Measurements from ENCODE around the gene LENG9.
"Not testable (repeated sequence)": the region's sequence is repeated elsewhere in the genome, so short reads cannot be mapped to it uniquely, and the experiment has no call there.

Gene LENG9

DNA sequence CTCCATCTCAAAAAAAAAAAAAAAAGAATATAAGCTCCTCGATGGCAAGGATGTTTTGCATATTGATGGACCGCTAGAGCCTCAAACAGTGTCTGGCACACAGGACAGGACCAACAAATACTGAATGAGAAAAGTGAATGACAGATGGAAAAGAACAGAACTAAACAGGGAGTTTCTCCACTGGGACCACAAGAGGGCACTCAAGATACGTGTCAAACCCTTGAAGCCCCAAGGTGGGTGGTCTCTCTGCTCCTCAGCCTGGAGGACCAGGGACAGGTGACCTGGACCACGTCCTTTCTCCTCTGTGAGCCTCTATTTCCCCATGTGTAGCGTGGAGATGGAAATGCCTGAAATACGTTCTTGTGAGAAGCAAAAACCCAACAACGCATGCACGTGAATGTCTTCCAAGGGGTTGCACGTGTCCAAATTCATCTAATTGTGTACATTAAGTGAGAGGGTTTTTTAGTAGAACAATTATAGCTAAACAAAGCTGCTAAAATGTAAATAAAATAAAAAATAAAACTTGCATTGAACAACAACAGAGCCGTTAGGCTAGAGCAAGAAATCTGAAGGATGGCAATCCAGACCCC lies 15.2 kb upstream of the LENG9 start:
- H3K27me3 ChIP-seq (ENCODE audit: control insufficient read depth in 1 of 2, insufficient read depth in 2 of 2, low read length in 2 of 2), result peaks cover 12% of the 10 kb centered on the region in 2 donors
- no peak overlapping the region for H3K9ac ChIP-seq (ENCODE audit: low read length in 2 of 2)
- H3K4me3 ChIP-seq (ENCODE audit: low read length in 2 of 2), result no peak overlapping the region

GRCh38 chr19:54477650-54478049 lies 14.1 kb upstream of the LENG9 start:
- H3K4me3 ChIP-seq (ENCODE audit: low read length in 2 of 2), result no peak overlapping the region
- H3K4me1 ChIP-seq (ENCODE audit: control insufficient read depth, insufficient read depth, low read length), result peaks cover 5% of the 10 kb centered on the region
- H3K9ac ChIP-seq (ENCODE audit: low read length in 2 of 2), result no peak overlapping the region
- H3K9me3 ChIP-seq (ENCODE audit: control insufficient read depth in 2 of 2, low read length in 2 of 2), result no peaks in the 10 kb centered on the region
- peaks cover 16% of the 10 kb centered on the region in 2 donors for H3K27me3 ChIP-seq (ENCODE audit: control insufficient read depth in 1 of 2, insufficient read depth in 2 of 2, low read length in 2 of 2)
- H3K27ac ChIP-seq (ENCODE audit: low read length), result no peak overlapping the region
- H3K36me3 ChIP-seq (ENCODE audit: control insufficient read depth in 2 of 2, insufficient read depth in 2 of 2, low read length in 2 of 2), result no peaks in the 10 kb centered on the region

More for the DNA sequence above, 15.2 kb upstream of the LENG9 start:
- Histone ChIP-seq H3K9me3 (ENCODE audit: control insufficient read depth in 2 of 2, low read length in 2 of 2) (no peaks in the 10 kb centered on the region), H3K27ac (ENCODE audit: low read length) (no peak overlapping the region), H3K4me1 (ENCODE audit: control insufficient read depth, insufficient read depth, low read length) (peaks cover 4% of the 10 kb centered on the region), H3K36me3 (ENCODE audit: control insufficient read depth in 2 of 2, insufficient read depth in 2 of 2, low read length in 2 of 2) (no peaks in the 10 kb centered on the region)

DNA sequence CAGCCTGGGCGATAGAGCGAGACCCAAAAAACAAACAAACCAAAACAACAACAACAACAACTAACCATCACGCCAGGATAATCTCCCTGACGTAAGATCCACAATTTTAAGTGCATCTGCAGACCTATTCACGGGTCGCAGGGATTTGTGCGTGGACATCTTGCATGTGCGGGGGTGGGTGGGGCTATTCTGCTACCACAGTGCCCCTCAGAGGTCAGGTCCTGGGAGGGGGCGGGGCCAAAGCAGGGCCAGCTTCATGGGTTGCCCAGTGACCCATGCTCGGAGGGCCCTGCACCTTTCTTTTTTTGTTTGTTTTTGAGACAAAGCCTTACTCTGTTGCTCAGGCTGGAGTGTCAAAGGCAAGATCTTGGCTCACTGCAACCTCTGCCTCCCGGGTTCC lies 12.1 kb upstream of the LENG9 start:
- H3K9ac ChIP-seq (ENCODE audit: low read length in 2 of 2), result no peak overlapping the region
- no peaks in the 10 kb centered on the region for H3K9me3 ChIP-seq (ENCODE audit: control insufficient read depth in 2 of 2, low read length in 2 of 2)
- peaks cover 21 to 26% of the 10 kb centered on the region in 2 donors for H3K27me3 ChIP-seq (ENCODE audit: control insufficient read depth in 1 of 2, insufficient read depth in 2 of 2, low read length in 2 of 2)
- no peaks in the 10 kb centered on the region for H3K36me3 ChIP-seq (ENCODE audit: control insufficient read depth in 2 of 2, insufficient read depth in 2 of 2, low read length in 2 of 2)
- H3K4me1 ChIP-seq (ENCODE audit: control insufficient read depth, insufficient read depth, low read length), result peaks cover 10% of the 10 kb centered on the region
- H3K4me3 ChIP-seq (ENCODE audit: low read length in 2 of 2), result no peak overlapping the region
- H3K27ac ChIP-seq (ENCODE audit: low read length), result no peak overlapping the region

- Histone ChIP-seq H3K4me1 (ENCODE audit: control insufficient read depth, insufficient read depth, low read length) (peaks cover 11% of the 10 kb centered on the region), H3K27me3 (ENCODE audit: control insufficient read depth in 1 of 2, insufficient read depth in 2 of 2, low read length in 2 of 2) (peaks cover 28 to 32% of the 10 kb centered on the region in 2 donors), H3K36me3 (ENCODE audit: control insufficient read depth in 2 of 2, insufficient read depth in 2 of 2, low read length in 2 of 2) (no peaks in the 10 kb centered on the region), H3K27ac (ENCODE audit: low read length) (peak overlapping the region; percentile 18), H3K4me3 (ENCODE audit: low read length in 2 of 2) (peak overlapping the region; percentile 35 to 64), H3K9ac (ENCODE audit: low read length in 2 of 2) (no peak overlapping the region), H3K9me3 (ENCODE audit: control insufficient read depth in 2 of 2, low read length in 2 of 2) (no peaks in the 10 kb centered on the region)
Observed at GRCh38 chr19:54473892-54474372, 10.4 kb upstream of the LENG9 start.

- peaks cover 25 to 32% of the 10 kb centered on the region in 2 donors for H3K27me3 ChIP-seq (ENCODE audit: control insufficient read depth in 1 of 2, insufficient read depth in 2 of 2, low read length in 2 of 2)
- H3K4me3 ChIP-seq (ENCODE audit: low read length in 2 of 2), result peak within 1 kb of the TSS; percentile 35 to 64
- peak within 1 kb of the TSS in 1 of 2 donors; percentile 5 for H3K9ac ChIP-seq (ENCODE audit: low read length in 2 of 2)
- no peaks in the 10 kb centered on the region for H3K9me3 ChIP-seq (ENCODE audit: control insufficient read depth in 2 of 2, low read length in 2 of 2)
- H3K27ac ChIP-seq (ENCODE audit: low read length), result peak within 1 kb of the TSS; percentile 18
- H3K36me3 ChIP-seq (ENCODE audit: control insufficient read depth in 2 of 2, insufficient read depth in 2 of 2, low read length in 2 of 2), result no peaks in the 10 kb centered on the region
- peaks cover 8% of the 10 kb centered on the region for H3K4me1 ChIP-seq (ENCODE audit: control insufficient read depth, insufficient read depth, low read length)
Observed at GRCh38 chr19:54473071-54473891, 9.7 kb upstream of the LENG9 start, which contains the start of gene CDC42EP5. CDC42EP5 (minus strand) TSS chr19:54473296; CDS start chr19:54465547, 7,749 bp downstream.

DNA sequence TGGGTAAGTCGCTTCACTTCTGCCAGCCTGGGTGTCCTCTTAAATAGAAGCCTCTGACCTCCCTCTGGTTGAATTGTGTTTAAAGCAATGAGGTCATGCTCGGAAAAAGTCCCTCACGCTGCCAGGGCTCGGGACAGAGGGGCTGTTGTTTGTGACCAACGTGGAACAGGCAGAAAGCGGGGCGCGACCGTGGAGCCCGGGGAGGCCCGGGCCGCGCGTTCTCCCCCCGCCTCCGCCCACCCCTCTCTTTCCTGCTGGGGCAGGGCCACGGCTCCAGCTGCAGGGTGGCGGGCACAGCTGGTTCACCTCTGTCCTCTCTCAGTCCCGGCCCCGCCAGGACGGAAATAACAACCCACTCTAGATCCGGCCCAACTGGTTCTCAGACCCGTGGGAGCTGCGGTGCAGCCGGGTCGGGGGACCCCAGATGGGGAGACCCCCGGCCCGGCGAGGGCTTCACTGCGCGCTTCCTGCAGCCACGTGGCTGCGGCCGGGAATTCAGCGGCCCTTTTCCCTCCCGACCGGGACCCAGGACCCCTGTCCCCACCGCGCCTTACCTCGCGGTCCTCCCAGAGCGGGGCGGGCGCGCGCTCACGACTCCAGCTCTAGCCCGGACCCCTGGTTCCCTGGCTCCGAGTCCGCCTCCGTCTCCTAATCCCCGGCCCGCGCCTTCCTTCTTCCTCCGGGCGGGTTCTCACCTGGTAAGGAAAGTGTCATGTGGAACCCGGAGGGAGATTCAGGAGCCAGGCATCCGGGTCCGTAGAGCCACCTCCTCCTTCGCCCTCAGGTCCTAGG lies 7.6 kb upstream of the LENG9 start:
- H3K4me1 ChIP-seq (ENCODE audit: control insufficient read depth, insufficient read depth, low read length), result peaks cover 8% of the 10 kb centered on the region
- no peak overlapping the region for H3K27ac ChIP-seq (ENCODE audit: low read length)
- H3K9ac ChIP-seq (ENCODE audit: low read length in 2 of 2), result peak overlapping the region; percentile 29 to 38
- no peaks in the 10 kb centered on the region for H3K9me3 ChIP-seq (ENCODE audit: control insufficient read depth in 2 of 2, low read length in 2 of 2)
- H3K27me3 ChIP-seq (ENCODE audit: control insufficient read depth in 1 of 2, insufficient read depth in 2 of 2, low read length in 2 of 2), result peaks cover 21 to 26% of the 10 kb centered on the region in 2 donors
- peak overlapping the region in 1 of 2 donors; percentile 66 for H3K4me3 ChIP-seq (ENCODE audit: low read length in 2 of 2)
- no peaks in the 10 kb centered on the region for H3K36me3 ChIP-seq (ENCODE audit: control insufficient read depth in 2 of 2, insufficient read depth in 2 of 2, low read length in 2 of 2)

DNA sequence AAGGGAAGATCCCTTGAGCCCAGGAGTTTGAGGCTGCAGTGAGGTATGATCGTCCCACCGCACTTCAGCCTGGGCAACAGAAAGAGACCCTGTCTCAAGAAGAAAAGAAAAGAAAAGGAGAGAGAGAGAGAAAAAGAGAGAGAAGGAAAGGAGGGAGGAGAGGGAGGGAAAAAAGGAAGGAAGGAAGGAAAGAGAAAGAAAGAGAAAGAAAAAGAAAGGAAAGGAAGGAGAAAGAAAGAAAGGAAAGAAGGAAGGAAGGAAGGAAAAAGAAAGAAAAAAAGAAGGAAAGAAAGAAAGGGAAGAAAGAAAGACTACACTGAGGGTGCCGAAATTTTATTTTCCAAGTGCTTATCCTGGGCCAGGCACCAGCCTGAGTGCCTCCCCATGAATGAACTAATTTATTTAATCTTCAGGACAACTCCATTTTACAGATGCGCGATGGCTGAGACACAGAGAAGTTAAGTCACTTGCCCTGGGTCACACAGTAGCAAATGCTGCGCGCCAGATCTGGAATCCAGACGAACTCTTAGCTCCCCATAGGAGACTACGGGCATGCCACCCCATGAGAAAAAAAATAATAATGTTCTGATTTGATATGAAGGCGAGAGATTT lies 6.8 kb upstream of the LENG9 start:
- H3K36me3 ChIP-seq (ENCODE audit: control insufficient read depth in 2 of 2, insufficient read depth in 2 of 2, low read length in 2 of 2), result no peaks in the 10 kb centered on the region
- H3K27ac ChIP-seq (ENCODE audit: low read length), result no peak overlapping the region
- peaks cover 21 to 26% of the 10 kb centered on the region in 2 donors for H3K27me3 ChIP-seq (ENCODE audit: control insufficient read depth in 1 of 2, insufficient read depth in 2 of 2, low read length in 2 of 2)
- H3K4me3 ChIP-seq (ENCODE audit: low read length in 2 of 2), result peak overlapping the region in 1 of 2 donors; percentile 66
- no peak overlapping the region for H3K9ac ChIP-seq (ENCODE audit: low read length in 2 of 2)
- peaks cover 8% of the 10 kb centered on the region for H3K4me1 ChIP-seq (ENCODE audit: control insufficient read depth, insufficient read depth, low read length)
- H3K9me3 ChIP-seq (ENCODE audit: control insufficient read depth in 2 of 2, low read length in 2 of 2), result no peaks in the 10 kb centered on the region

- Histone ChIP-seq H3K4me1 (ENCODE audit: control insufficient read depth, insufficient read depth, low read length) (peaks cover 14% of the 10 kb centered on the region), H3K27me3 (ENCODE audit: control insufficient read depth in 1 of 2, insufficient read depth in 2 of 2, low read length in 2 of 2) (peaks cover 19 to 24% of the 10 kb centered on the region in 2 donors), H3K36me3 (ENCODE audit: control insufficient read depth in 2 of 2, insufficient read depth in 2 of 2, low read length in 2 of 2) (no peaks in the 10 kb centered on the region), H3K4me3 (ENCODE audit: low read length in 2 of 2) (no peak overlapping the region), H3K9me3 (ENCODE audit: control insufficient read depth in 2 of 2, low read length in 2 of 2) (no peaks in the 10 kb centered on the region), H3K9ac (ENCODE audit: low read length in 2 of 2) (no peak overlapping the region), H3K27ac (ENCODE audit: low read length) (no peak overlapping the region)
Observed at GRCh38 chr19:54469496-54469934, 5.9 kb upstream of the LENG9 start.

DNA sequence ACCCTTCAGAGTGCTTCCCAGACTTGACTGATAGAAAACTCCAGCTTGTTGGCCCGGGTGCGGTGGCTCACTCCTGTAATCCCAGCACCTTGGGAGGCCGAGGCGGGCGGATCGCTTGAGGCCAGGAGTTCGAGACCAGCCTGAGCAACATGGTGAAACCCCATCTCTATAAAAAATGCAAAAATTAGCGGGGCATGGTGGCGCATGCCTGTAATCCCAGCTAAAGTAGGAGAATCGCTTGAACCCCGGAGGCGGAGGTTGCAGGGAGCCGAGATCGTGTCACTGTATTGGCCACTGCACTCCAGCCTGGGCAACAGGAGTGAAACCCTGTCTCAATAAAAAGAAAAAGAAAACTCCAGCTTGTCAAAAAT lies 2.5 kb upstream of the LENG9 start:
- not testable (repeated sequence) for H3K27ac ChIP-seq (ENCODE audit: low read length); H3K9me3 ChIP-seq (ENCODE audit: control insufficient read depth in 2 of 2, low read length in 2 of 2)
- H3K4me1 ChIP-seq (ENCODE audit: control insufficient read depth, insufficient read depth, low read length), result peaks cover 41% of the 10 kb centered on the region

More for the DNA sequence above, 2.5 kb upstream of the LENG9 start:
- H3K4me3 ChIP-seq (ENCODE audit: low read length in 2 of 2); H3K36me3 ChIP-seq (ENCODE audit: control insufficient read depth in 2 of 2, insufficient read depth in 2 of 2, low read length in 2 of 2); H3K9ac ChIP-seq (ENCODE audit: low read length in 2 of 2): not testable (repeated sequence)
- peaks cover 9 to 10% of the 10 kb centered on the region in 2 donors for H3K27me3 ChIP-seq (ENCODE audit: control insufficient read depth in 1 of 2, insufficient read depth in 2 of 2, low read length in 2 of 2)
